ENCODE data around the gene TFF3.

GRCh38 chr21:42320791-42321190 is 5.6 kb upstream of the TFF3 start:
- TF ChIP-seq CTCF (conservative IDR thresholded peaks at IDR 0.05) (no peak), EZH2 (IDR thresholded peaks at IDR 0.05; ENCODE audit: low read depth) (no peak)
